Measurements from ENCODE around the gene TIMM13.

- no peak for TF ChIP-seq POLR2A (IDR thresholded peaks at IDR 0.05)
- TF ChIP-seq CTCF (IDR thresholded peaks at IDR 0.05): no peak
Observed at GRCh38 chr19:2451741-2452140, 24.4 kb upstream of the TIMM13 start.

Measured in lower leg skin (tissue), 3 donors.